Activated naive CD4-positive, alpha-beta T cell treated with anti-CD3 and anti-CD28 coated beads, Interleukin-2, amount 10 ng/mL, durations not matched to agents 7 days and 5 days (primary cell): ENCODE data around the gene DYNC1LI1.
"Not testable (repeated sequence)": the region's sequence is repeated elsewhere in the genome, so short reads cannot be mapped to it uniquely, and the experiment has no call there.

Experiments used
- CTCF ChIA-PET: fragments of 350-600 bp; sonication (Branson Sonifier 250); formaldehyde crosslinking; loops from one replicate; lab custom pipeline; 2021; ENCODE audit warnings: antibody characterized with exemption; lab: Charles Lee
- DNase-seq: peaks from one replicate; pipeline ENCODE4 v3.0.0-alpha.2; 2020
- H3K27ac Mint-ChIP-seq: one replicate; pipeline ENCODE4 v1.8.0; 2021; ENCODE audit warnings: mild to moderate bottlenecking, moderate library complexity, mixed read lengths
- H3K27me3 Mint-ChIP-seq: one replicate; pipeline ENCODE4 v1.8.0; 2021; ENCODE audit warnings: mild to moderate bottlenecking, mixed read lengths
- H3K36me3 Mint-ChIP-seq: one replicate; pipeline ENCODE4 v1.8.0; 2021; ENCODE audit warnings: mixed read lengths
- H3K4me1 Mint-ChIP-seq: one replicate; pipeline ENCODE4 v1.8.0; 2021; ENCODE audit warnings: mixed read lengths
- H3K4me3 Mint-ChIP-seq: one replicate; pipeline ENCODE4 v1.8.0; 2021; ENCODE audit warnings: mild to moderate bottlenecking, moderate library complexity, mixed read lengths
- H3K9me3 Mint-ChIP-seq: one replicate; pipeline ENCODE4 v1.8.0; 2021; ENCODE audit warnings: mixed read lengths

The DYNC1LI1 gene

GRCh38 chr3:32596282-32596908, 25.7 kb upstream of the DYNC1LI1 start:
- H3K27ac Mint-ChIP-seq: no peak overlapping the region
- peaks cover 40% of the 10 kb centered on the region for H3K27me3 Mint-ChIP-seq
- H3K9me3 Mint-ChIP-seq: no peaks in the 10 kb centered on the region
- CTCF ChIA-PET: no interaction called here
- no peak overlapping the region for H3K4me3 Mint-ChIP-seq
- no peaks in the 10 kb centered on the region for H3K4me1 Mint-ChIP-seq
- H3K36me3 Mint-ChIP-seq: no peaks in the 10 kb centered on the region
- no peak for DNase-seq

GRCh38 chr3:32595323-32595722, 24.7 kb upstream of the DYNC1LI1 start:
- peaks cover 39% of the 10 kb centered on the region for H3K27me3 Mint-ChIP-seq
- H3K4me1 Mint-ChIP-seq: no peaks in the 10 kb centered on the region
- CTCF ChIA-PET: interaction anchor here (0.8 kb wide), 1 partner anchor 242 kb away, joined by 3 read pairs; no protein-coding TSS in a partner anchor
- no peak overlapping the region for H3K27ac Mint-ChIP-seq
- no peak for DNase-seq
- no peak overlapping the region for H3K4me3 Mint-ChIP-seq
- no peaks in the 10 kb centered on the region for H3K36me3 Mint-ChIP-seq
- no peaks in the 10 kb centered on the region for H3K9me3 Mint-ChIP-seq

- CTCF ChIA-PET: no interaction called here
These were observed 23.4 kb upstream of the DYNC1LI1 start for GRCh38 chr3:32593903-32594525.

GRCh38 chr3:32592696-32593353, 22.2 kb upstream of the DYNC1LI1 start:
- no peak overlapping the region for H3K4me3 Mint-ChIP-seq
- CTCF ChIA-PET: no interaction called here
- no peaks in the 10 kb centered on the region for H3K4me1 Mint-ChIP-seq
- no peaks in the 10 kb centered on the region for H3K9me3 Mint-ChIP-seq
- H3K27ac Mint-ChIP-seq: no peak overlapping the region
- no peak for DNase-seq
- H3K36me3 Mint-ChIP-seq: no peaks in the 10 kb centered on the region
- H3K27me3 Mint-ChIP-seq: peaks cover 38% of the 10 kb centered on the region

More at GRCh38 chr3:32593903-32594525, 23.4 kb upstream of the DYNC1LI1 start:
- Mint-ChIP-seq H3K9me3 (no peaks in the 10 kb centered on the region), H3K27me3 (peaks cover 39% of the 10 kb centered on the region), H3K36me3 (no peaks in the 10 kb centered on the region), H3K27ac (no peak overlapping the region), H3K4me1 (no peaks in the 10 kb centered on the region), H3K4me3 (no peak overlapping the region)
- no peak for DNase-seq

GRCh38 chr3:32592011-32592410, 21.4 kb upstream of the DYNC1LI1 start:
- no peak for DNase-seq
- Mint-ChIP-seq H3K4me3 (no peak overlapping the region), H3K27me3 (peaks cover 34% of the 10 kb centered on the region), H3K9me3 (no peaks in the 10 kb centered on the region), H3K4me1 (no peaks in the 10 kb centered on the region), H3K36me3 (no peaks in the 10 kb centered on the region), H3K27ac (no peak overlapping the region)
- CTCF ChIA-PET: no interaction called here

GRCh38 chr3:32591186-32591585, 20.5 kb upstream of the DYNC1LI1 start:
- CTCF ChIA-PET: no interaction called here

GRCh38 chr3:32586356-32586755, 15.7 kb upstream of the DYNC1LI1 start:
- Mint-ChIP-seq H3K4me3 (no peak overlapping the region), H3K4me1 (no peaks in the 10 kb centered on the region), H3K27me3 (peaks cover 15% of the 10 kb centered on the region), H3K36me3 (no peaks in the 10 kb centered on the region), H3K9me3 (no peaks in the 10 kb centered on the region), H3K27ac (no peak overlapping the region)
- CTCF ChIA-PET: no interaction called here
- no peak for DNase-seq

More at GRCh38 chr3:32591186-32591585, 20.5 kb upstream of the DYNC1LI1 start:
- Mint-ChIP-seq H3K4me1 (no peaks in the 10 kb centered on the region), H3K27me3 (peaks cover 28% of the 10 kb centered on the region), H3K4me3 (no peak overlapping the region), H3K9me3 (no peaks in the 10 kb centered on the region), H3K27ac (no peak overlapping the region), H3K36me3 (no peaks in the 10 kb centered on the region)
- DNase-seq: no peak

- no peaks in the 10 kb centered on the region for H3K9me3 Mint-ChIP-seq
- no peaks in the 10 kb centered on the region for H3K36me3 Mint-ChIP-seq
- peaks cover 7% of the 10 kb centered on the region for H3K27me3 Mint-ChIP-seq
- no peak overlapping the region for H3K4me3 Mint-ChIP-seq
- H3K27ac Mint-ChIP-seq: no peak overlapping the region
- CTCF ChIA-PET: interaction anchor here (0.6 kb wide), 1 partner anchor 104 kb away, joined by 3 read pairs; no protein-coding TSS in a partner anchor
- no peak for DNase-seq
- no peaks in the 10 kb centered on the region for H3K4me1 Mint-ChIP-seq
These were observed 14.0 kb upstream of the DYNC1LI1 start for GRCh38 chr3:32584660-32585059.

- Mint-ChIP-seq H3K27me3 (peaks cover 9% of the 10 kb centered on the region), H3K36me3 (no peaks in the 10 kb centered on the region), H3K27ac (no peak overlapping the region), H3K4me3 (no peak overlapping the region), H3K4me1 (peaks cover 4% of the 10 kb centered on the region), H3K9me3 (no peaks in the 10 kb centered on the region)
- CTCF ChIA-PET: no interaction called here
- no peak for DNase-seq
These were observed 13.1 kb upstream of the DYNC1LI1 start for GRCh38 chr3:32583708-32584107.

- H3K27ac Mint-ChIP-seq, H3K36me3 Mint-ChIP-seq, H3K27me3 Mint-ChIP-seq, H3K4me3 Mint-ChIP-seq, DNase-seq, H3K9me3 Mint-ChIP-seq: not testable (repeated sequence)
- CTCF ChIA-PET: interaction anchor here (1.1 kb wide), 1 partner anchor 324 kb away, joined by 3 read pairs; no protein-coding TSS in a partner anchor
- peaks cover 15% of the 10 kb centered on the region for H3K4me1 Mint-ChIP-seq
These were observed 8.0 kb upstream of the DYNC1LI1 start for GRCh38 chr3:32578669-32579068.

- DNase-seq: no peak
- H3K4me3 Mint-ChIP-seq: no peak overlapping the region
- H3K27me3 Mint-ChIP-seq: peaks cover 10% of the 10 kb centered on the region
- H3K27ac Mint-ChIP-seq: no peak overlapping the region
- no peaks in the 10 kb centered on the region for H3K9me3 Mint-ChIP-seq
- H3K36me3 Mint-ChIP-seq: no peaks in the 10 kb centered on the region
- CTCF ChIA-PET: interaction anchor here (1.2 kb wide), 1 partner anchor 68 kb away, joined by 4 read pairs; no protein-coding TSS in a partner anchor
- peaks cover 15% of the 10 kb centered on the region for H3K4me1 Mint-ChIP-seq
These were observed 7.2 kb upstream of the DYNC1LI1 start for GRCh38 chr3:32577581-32578556.

- CTCF ChIA-PET: interaction anchor here (0.7 to 1.2 kb wide), 2 partner anchors 11 to 68 kb away, joined by 3 to 4 read pairs; no protein-coding TSS in a partner anchor
- DNase-seq: no peak
- H3K4me3 Mint-ChIP-seq: no peak overlapping the region
These were observed 6.5 kb upstream of the DYNC1LI1 start for GRCh38 chr3:32577174-32577573.

GRCh38 chr3:32575451-32576113, 4.9 kb upstream of the DYNC1LI1 start:
- H3K36me3 Mint-ChIP-seq: no peaks in the 10 kb centered on the region
- peaks cover 10% of the 10 kb centered on the region for H3K27me3 Mint-ChIP-seq
- no peak overlapping the region for H3K27ac Mint-ChIP-seq
- DNase-seq: no peak
- H3K4me3 Mint-ChIP-seq: no peak overlapping the region
- CTCF ChIA-PET: no interaction called here
- peaks cover 21% of the 10 kb centered on the region for H3K4me1 Mint-ChIP-seq
- no peaks in the 10 kb centered on the region for H3K9me3 Mint-ChIP-seq

More at GRCh38 chr3:32577174-32577573, 6.5 kb upstream of the DYNC1LI1 start:
- H3K4me1 Mint-ChIP-seq: peaks cover 15% of the 10 kb centered on the region
- no peaks in the 10 kb centered on the region for H3K36me3 Mint-ChIP-seq
- H3K27me3 Mint-ChIP-seq: peaks cover 10% of the 10 kb centered on the region
- no peak overlapping the region for H3K27ac Mint-ChIP-seq
- H3K9me3 Mint-ChIP-seq: no peaks in the 10 kb centered on the region
